GM23338 (cell line): Measurements from ENCODE around the gene PARVB. TPM values are rescaled to one million over a fixed set of nuclear protein-coding genes. Genes with fewer than 3 reads are reported as not detected.

Source experiments
- ATAC-seq: fragments of 200-7000 bp; cut with Tn5 transposase; 3 replicates; pipeline ENCODE4 v1.9.1; 2020
- DNase-seq: peaks from one replicate; pipeline ENCODE4 v3.0.0-alpha.2; 2015; ENCODE audit warnings: low spot score
- H2AFZ ChIP-seq: fragments of 200-600 bp; sonication (generic); 2 replicates; pipeline ENCODE4 v1.8.0; 2016; ENCODE audit warnings: antibody characterized with exemption, mild to moderate bottlenecking, moderate library complexity
- H3F3A ChIP-seq: fragments of 200-600 bp; sonication (generic); replicated peaks from 2 replicates; pipeline ENCODE4 v1.8.0; 2017; ENCODE audit warnings: antibody characterized with exemption, mixed run types, low read depth
- H3K27ac ChIP-seq: fragments of 200-600 bp; sonication (generic); 2 replicates; pipeline ENCODE4 v1.6.1; 2016; ENCODE audit warnings: low read depth
- H3K27me3 ChIP-seq: fragments of 200-600 bp; sonication (generic); 2 replicates; pipeline ENCODE4 v1.8.0; 2016; ENCODE audit warnings: mild to moderate bottlenecking, mixed run types, moderate library complexity; ENCODE audit not compliant: insufficient read depth
- H3K36me3 ChIP-seq: fragments of 200-600 bp; sonication (generic); 2 replicates; pipeline ENCODE4 v1.8.0; 2016; ENCODE audit warnings: mild to moderate bottlenecking; ENCODE audit not compliant: insufficient read depth
- H3K4me1 ChIP-seq: fragments of 200-600 bp; sonication (generic); 2 replicates; pipeline ENCODE4 v1.8.0; 2016; ENCODE audit warnings: mild to moderate bottlenecking, moderate library complexity; ENCODE audit not compliant: insufficient read depth
- H3K4me2 ChIP-seq: fragments of 200-600 bp; sonication (generic); 2 replicates; pipeline ENCODE4 v1.7.1; 2017; ENCODE audit warnings: mixed run types
- H3K4me3 ChIP-seq: fragments of 200-600 bp; sonication (generic); 2 replicates; pipeline ENCODE4 v1.6.1; 2016; ENCODE audit warnings: mixed run types
- H3K79me2 ChIP-seq: fragments of 200-600 bp; sonication (generic); replicated peaks from 2 replicates; pipeline ENCODE4 v1.8.0; 2017; ENCODE audit warnings: mild to moderate bottlenecking; ENCODE audit not compliant: insufficient read depth
- H3K9me2 ChIP-seq: fragments of 200-600 bp; sonication (generic); 2 replicates; pipeline ENCODE4 v1.8.0; 2017; ENCODE audit not compliant: insufficient read depth
- H4K20me1 ChIP-seq: fragments of 200-600 bp; sonication (generic); replicated peaks from 2 replicates; pipeline ENCODE4 v1.8.0; 2017; ENCODE audit warnings: mild to moderate bottlenecking; ENCODE audit not compliant: insufficient read depth
- H3K27ac Mint-ChIP-seq: 2 replicates; pipeline ENCODE4 v1.8.0; 2020; ENCODE audit warnings: inconsistent platforms, mild to moderate bottlenecking, moderate library complexity, mixed read lengths
- H3K27me3 Mint-ChIP-seq: 3 replicates; pipeline ENCODE4 v1.8.0; 2022; ENCODE audit warnings: low read depth, mild to moderate bottlenecking, moderate library complexity, mixed read lengths, inconsistent platforms; ENCODE audit not compliant: insufficient read depth, poor library complexity
- H3K36me3 Mint-ChIP-seq: 3 replicates; pipeline ENCODE4 v1.8.0; 2021; ENCODE audit warnings: low read depth, mild to moderate bottlenecking, inconsistent platforms, moderate library complexity, mixed read lengths
- H3K4me1 Mint-ChIP-seq: 3 replicates; pipeline ENCODE4 v1.8.0; 2020; ENCODE audit warnings: mild to moderate bottlenecking, inconsistent platforms, mixed read lengths
- H3K4me3 Mint-ChIP-seq: 3 replicates; pipeline ENCODE4 v1.8.0; 2021; ENCODE audit warnings: moderate library complexity, mild to moderate bottlenecking, inconsistent platforms, mixed read lengths
- H3K9me3 Mint-ChIP-seq: 3 replicates; pipeline ENCODE4 v1.8.0; 2020; ENCODE audit warnings: moderate library complexity, mild to moderate bottlenecking, inconsistent platforms, mixed read lengths
- EZH2 ChIP-seq: fragments of 200-600 bp; sonication (generic); IDR thresholded peaks from one replicate; pipeline ENCODE4 v1.8.0; 2017; ENCODE audit warnings: antibody characterized with exemption, mild to moderate bottlenecking, low read depth; ENCODE audit not compliant: unreplicated experiment
- EZH2phosphoT487 ChIP-seq: fragments of 200-600 bp; sonication (generic); IDR thresholded peaks from one replicate; pipeline ENCODE4 v1.8.1; 2018; ENCODE audit warnings: antibody characterized with exemption; ENCODE audit not compliant: unreplicated experiment
- JUNB ChIP-seq: IDR thresholded peaks from one replicate; pipeline ENCODE4 v1.6.1; 2016; ENCODE audit warnings: antibody characterized with exemption; ENCODE audit not compliant: unreplicated experiment
- NANOG ChIP-seq: IDR thresholded peaks from 2 replicates; pipeline ENCODE4 v1.6.1; 2016; ENCODE audit warnings: antibody characterized with exemption, borderline replicate concordance
- POLR2AphosphoS5 ChIP-seq: IDR thresholded peaks from 2 replicates; pipeline ENCODE4 v1.6.1; 2016; ENCODE audit warnings: antibody characterized with exemption, low read depth
- STAT1 ChIP-seq: IDR thresholded peaks from one replicate; pipeline ENCODE4 v1.6.1; 2016; ENCODE audit warnings: antibody characterized with exemption; ENCODE audit not compliant: unreplicated experiment
- ZNF331 ChIP-seq: fragments of 250-450 bp; sonication (Bioruptor Pico); IDR thresholded peaks from 2 replicates; pipeline ENCODE4 v1.5.0; 2020; ENCODE audit warnings: low read depth, mild to moderate bottlenecking, moderate library complexity
- polyA plus RNA-seq: library from polyadenylated mRNA; unstranded; fragments of >200 nt; fragmentation: Nextera tagmentation; extraction: Ambion mirVana; gene quantifications from 2 replicates; pipeline ENCODE4 v1.2.1, GENCODE V29; 2016
- total RNA-seq: library from RNA; depleted of rRNA; stranded (reverse); fragments of >200 nt; shearing (Covaris generic); gene quantifications from 2 replicates; pipeline ENCODE4 v1.2.3, GENCODE V29; 2014
- TF ChIP-seq, protein P1 (sequence below), 2 experiments: fragments of 200-600 bp in 1 of 2; sonication (generic) in 1 of 2; conservative IDR thresholded peaks; 2 replicates each; pipeline versions ENCODE4 v1.5.1 to v1.6.1; 2016 to 2017; ENCODE audit warnings: antibody characterized with exemption in 2 of 2, low read depth in 2 of 2, mild to moderate bottlenecking in 2 of 2, moderate library complexity in 1 of 2
- TF ChIP-seq, protein P2 (sequence below): IDR thresholded peaks from one replicate; pipeline ENCODE4 v1.6.1; 2018; ENCODE audit warnings: antibody characterized with exemption; ENCODE audit not compliant: unreplicated experiment
- TF ChIP-seq, protein P3 (sequence below): fragments of 250-450 bp; sonication (Bioruptor Pico); IDR thresholded peaks from 2 replicates; pipeline ENCODE4 v1.5.0; 2020; ENCODE audit warnings: mild to moderate bottlenecking, moderate library complexity

PARVB gene
- total and polyA plus RNA-seq, 2 experiments from 2014 or later: 4.3 to 7.7 TPM

DNA sequence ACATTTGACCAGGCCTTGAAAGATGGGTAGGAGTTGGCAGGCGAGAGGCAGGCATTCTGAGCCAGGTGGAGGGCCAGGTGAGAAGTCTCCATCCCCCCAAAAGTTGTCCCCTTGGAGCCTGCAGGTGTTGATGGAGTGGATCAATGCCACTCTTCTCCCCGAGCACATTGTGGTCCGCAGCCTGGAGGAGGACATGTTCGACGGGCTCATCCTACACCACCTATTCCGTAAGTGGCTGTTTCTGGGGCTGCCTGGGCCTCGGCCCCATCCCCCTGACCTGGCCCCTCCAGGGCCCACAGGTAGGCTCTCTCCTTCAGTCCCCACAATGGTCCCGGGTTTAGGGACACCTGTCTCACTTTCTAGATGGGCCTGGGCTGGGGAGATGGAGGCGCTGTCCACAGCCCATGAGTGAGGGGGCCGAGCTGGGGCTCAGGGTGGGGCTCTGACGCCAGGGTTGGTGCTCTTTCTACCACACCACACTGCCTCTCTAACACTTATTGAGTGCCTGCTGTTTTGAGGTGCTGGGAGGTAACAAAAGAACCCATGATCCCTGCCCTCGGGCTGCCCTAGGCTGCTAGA lies 163.6 kb downstream of the PARVB start:
- Mint-ChIP-seq H3K27ac (no peak overlapping the region), H3K4me1 (no peaks in the 10 kb centered on the region), H3K9me3 (no peaks in the 10 kb centered on the region), H3K4me3 (no peak overlapping the region), H3K27me3 (peaks cover 8% of the 10 kb centered on the region), H3K36me3 (no peaks in the 10 kb centered on the region; the same call in 2 of the 3 replicates)
- H3K4me1 ChIP-seq: no peaks in the 10 kb centered on the region
- no peaks in the 10 kb centered on the region for H3K79me2 ChIP-seq
- H3K9me2 ChIP-seq: no peaks in the 10 kb centered on the region
- no peak overlapping the region for H3K4me2 ChIP-seq
- no peaks in the 10 kb centered on the region for H3K27me3 ChIP-seq
- no peaks in the 10 kb centered on the region for H3K36me3 ChIP-seq
- TF ChIP-seq NANOG (no peak), STAT1 (no peak), EZH2phosphoT487 (no peak), EZH2 (no peak)
- no peaks in the 10 kb centered on the region for H3F3A ChIP-seq
- DNase-seq: no peak
- H3K4me3 ChIP-seq: no peak overlapping the region
- H4K20me1 ChIP-seq: no peaks in the 10 kb centered on the region
- no peak overlapping the region for H2AFZ ChIP-seq
- ATAC-seq: no peak
- H3K27ac ChIP-seq: no peak overlapping the region

DNA sequence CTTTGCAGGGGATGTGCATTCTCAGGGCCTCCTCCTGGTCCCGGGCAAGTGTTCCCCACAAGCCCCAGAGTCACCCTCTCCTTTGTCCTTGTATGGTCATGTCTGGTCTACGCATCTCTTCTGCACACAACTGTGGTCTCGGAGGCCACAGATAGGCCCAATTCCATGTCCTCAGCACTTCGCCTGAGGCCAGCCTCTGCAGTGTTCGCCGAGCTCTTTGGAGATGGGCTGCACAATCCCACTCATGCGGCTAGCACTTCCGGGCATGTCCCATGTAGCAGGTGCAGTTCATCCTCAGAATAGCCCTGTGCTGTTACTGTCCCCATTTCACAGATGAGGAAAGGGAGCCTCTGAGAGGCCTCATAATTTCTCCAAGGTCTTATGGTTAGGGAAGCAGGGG lies 164.2 kb downstream of the PARVB start:
- H3K4me1 ChIP-seq: no peaks in the 10 kb centered on the region
- H4K20me1 ChIP-seq: no peaks in the 10 kb centered on the region
- H2AFZ ChIP-seq: no peak overlapping the region
- ATAC-seq (no peak), DNase-seq (no peak)
- H3F3A ChIP-seq: no peaks in the 10 kb centered on the region
- Mint-ChIP-seq H3K27ac (no peak overlapping the region), H3K4me3 (no peak overlapping the region), H3K4me1 (no peaks in the 10 kb centered on the region), H3K36me3 (no peaks in the 10 kb centered on the region; the same call in 2 of the 3 replicates), H3K9me3 (no peaks in the 10 kb centered on the region), H3K27me3 (peaks cover 12% of the 10 kb centered on the region)
- H3K27me3 ChIP-seq: no peaks in the 10 kb centered on the region
- no peak overlapping the region for H3K27ac ChIP-seq
- H3K4me2 ChIP-seq: no peak overlapping the region
- no peak overlapping the region for H3K4me3 ChIP-seq
- no peaks in the 10 kb centered on the region for H3K9me2 ChIP-seq
- no peaks in the 10 kb centered on the region for H3K36me3 ChIP-seq
- H3K79me2 ChIP-seq: no peaks in the 10 kb centered on the region
- TF ChIP-seq, protein P1, sequence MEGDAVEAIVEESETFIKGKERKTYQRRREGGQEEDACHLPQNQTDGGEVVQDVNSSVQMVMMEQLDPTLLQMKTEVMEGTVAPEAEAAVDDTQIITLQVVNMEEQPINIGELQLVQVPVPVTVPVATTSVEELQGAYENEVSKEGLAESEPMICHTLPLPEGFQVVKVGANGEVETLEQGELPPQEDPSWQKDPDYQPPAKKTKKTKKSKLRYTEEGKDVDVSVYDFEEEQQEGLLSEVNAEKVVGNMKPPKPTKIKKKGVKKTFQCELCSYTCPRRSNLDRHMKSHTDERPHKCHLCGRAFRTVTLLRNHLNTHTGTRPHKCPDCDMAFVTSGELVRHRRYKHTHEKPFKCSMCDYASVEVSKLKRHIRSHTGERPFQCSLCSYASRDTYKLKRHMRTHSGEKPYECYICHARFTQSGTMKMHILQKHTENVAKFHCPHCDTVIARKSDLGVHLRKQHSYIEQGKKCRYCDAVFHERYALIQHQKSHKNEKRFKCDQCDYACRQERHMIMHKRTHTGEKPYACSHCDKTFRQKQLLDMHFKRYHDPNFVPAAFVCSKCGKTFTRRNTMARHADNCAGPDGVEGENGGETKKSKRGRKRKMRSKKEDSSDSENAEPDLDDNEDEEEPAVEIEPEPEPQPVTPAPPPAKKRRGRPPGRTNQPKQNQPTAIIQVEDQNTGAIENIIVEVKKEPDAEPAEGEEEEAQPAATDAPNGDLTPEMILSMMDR (conservative IDR thresholded peaks at IDR 0.05; ENCODE audit: low read depth in 2 of 2): no peak
- TF ChIP-seq, protein P2, sequence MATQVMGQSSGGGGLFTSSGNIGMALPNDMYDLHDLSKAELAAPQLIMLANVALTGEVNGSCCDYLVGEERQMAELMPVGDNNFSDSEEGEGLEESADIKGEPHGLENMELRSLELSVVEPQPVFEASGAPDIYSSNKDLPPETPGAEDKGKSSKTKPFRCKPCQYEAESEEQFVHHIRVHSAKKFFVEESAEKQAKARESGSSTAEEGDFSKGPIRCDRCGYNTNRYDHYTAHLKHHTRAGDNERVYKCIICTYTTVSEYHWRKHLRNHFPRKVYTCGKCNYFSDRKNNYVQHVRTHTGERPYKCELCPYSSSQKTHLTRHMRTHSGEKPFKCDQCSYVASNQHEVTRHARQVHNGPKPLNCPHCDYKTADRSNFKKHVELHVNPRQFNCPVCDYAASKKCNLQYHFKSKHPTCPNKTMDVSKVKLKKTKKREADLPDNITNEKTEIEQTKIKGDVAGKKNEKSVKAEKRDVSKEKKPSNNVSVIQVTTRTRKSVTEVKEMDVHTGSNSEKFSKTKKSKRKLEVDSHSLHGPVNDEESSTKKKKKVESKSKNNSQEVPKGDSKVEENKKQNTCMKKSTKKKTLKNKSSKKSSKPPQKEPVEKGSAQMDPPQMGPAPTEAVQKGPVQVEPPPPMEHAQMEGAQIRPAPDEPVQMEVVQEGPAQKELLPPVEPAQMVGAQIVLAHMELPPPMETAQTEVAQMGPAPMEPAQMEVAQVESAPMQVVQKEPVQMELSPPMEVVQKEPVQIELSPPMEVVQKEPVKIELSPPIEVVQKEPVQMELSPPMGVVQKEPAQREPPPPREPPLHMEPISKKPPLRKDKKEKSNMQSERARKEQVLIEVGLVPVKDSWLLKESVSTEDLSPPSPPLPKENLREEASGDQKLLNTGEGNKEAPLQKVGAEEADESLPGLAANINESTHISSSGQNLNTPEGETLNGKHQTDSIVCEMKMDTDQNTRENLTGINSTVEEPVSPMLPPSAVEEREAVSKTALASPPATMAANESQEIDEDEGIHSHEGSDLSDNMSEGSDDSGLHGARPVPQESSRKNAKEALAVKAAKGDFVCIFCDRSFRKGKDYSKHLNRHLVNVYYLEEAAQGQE: no peak
- TF ChIP-seq EZH2phosphoT487: no peak
- no peak for TF ChIP-seq STAT1
- TF ChIP-seq NANOG: no peak
- no peak for TF ChIP-seq ZNF331 (CRISPR knock-in tag)
- no peak for TF ChIP-seq EZH2
- TF ChIP-seq, protein P3, sequence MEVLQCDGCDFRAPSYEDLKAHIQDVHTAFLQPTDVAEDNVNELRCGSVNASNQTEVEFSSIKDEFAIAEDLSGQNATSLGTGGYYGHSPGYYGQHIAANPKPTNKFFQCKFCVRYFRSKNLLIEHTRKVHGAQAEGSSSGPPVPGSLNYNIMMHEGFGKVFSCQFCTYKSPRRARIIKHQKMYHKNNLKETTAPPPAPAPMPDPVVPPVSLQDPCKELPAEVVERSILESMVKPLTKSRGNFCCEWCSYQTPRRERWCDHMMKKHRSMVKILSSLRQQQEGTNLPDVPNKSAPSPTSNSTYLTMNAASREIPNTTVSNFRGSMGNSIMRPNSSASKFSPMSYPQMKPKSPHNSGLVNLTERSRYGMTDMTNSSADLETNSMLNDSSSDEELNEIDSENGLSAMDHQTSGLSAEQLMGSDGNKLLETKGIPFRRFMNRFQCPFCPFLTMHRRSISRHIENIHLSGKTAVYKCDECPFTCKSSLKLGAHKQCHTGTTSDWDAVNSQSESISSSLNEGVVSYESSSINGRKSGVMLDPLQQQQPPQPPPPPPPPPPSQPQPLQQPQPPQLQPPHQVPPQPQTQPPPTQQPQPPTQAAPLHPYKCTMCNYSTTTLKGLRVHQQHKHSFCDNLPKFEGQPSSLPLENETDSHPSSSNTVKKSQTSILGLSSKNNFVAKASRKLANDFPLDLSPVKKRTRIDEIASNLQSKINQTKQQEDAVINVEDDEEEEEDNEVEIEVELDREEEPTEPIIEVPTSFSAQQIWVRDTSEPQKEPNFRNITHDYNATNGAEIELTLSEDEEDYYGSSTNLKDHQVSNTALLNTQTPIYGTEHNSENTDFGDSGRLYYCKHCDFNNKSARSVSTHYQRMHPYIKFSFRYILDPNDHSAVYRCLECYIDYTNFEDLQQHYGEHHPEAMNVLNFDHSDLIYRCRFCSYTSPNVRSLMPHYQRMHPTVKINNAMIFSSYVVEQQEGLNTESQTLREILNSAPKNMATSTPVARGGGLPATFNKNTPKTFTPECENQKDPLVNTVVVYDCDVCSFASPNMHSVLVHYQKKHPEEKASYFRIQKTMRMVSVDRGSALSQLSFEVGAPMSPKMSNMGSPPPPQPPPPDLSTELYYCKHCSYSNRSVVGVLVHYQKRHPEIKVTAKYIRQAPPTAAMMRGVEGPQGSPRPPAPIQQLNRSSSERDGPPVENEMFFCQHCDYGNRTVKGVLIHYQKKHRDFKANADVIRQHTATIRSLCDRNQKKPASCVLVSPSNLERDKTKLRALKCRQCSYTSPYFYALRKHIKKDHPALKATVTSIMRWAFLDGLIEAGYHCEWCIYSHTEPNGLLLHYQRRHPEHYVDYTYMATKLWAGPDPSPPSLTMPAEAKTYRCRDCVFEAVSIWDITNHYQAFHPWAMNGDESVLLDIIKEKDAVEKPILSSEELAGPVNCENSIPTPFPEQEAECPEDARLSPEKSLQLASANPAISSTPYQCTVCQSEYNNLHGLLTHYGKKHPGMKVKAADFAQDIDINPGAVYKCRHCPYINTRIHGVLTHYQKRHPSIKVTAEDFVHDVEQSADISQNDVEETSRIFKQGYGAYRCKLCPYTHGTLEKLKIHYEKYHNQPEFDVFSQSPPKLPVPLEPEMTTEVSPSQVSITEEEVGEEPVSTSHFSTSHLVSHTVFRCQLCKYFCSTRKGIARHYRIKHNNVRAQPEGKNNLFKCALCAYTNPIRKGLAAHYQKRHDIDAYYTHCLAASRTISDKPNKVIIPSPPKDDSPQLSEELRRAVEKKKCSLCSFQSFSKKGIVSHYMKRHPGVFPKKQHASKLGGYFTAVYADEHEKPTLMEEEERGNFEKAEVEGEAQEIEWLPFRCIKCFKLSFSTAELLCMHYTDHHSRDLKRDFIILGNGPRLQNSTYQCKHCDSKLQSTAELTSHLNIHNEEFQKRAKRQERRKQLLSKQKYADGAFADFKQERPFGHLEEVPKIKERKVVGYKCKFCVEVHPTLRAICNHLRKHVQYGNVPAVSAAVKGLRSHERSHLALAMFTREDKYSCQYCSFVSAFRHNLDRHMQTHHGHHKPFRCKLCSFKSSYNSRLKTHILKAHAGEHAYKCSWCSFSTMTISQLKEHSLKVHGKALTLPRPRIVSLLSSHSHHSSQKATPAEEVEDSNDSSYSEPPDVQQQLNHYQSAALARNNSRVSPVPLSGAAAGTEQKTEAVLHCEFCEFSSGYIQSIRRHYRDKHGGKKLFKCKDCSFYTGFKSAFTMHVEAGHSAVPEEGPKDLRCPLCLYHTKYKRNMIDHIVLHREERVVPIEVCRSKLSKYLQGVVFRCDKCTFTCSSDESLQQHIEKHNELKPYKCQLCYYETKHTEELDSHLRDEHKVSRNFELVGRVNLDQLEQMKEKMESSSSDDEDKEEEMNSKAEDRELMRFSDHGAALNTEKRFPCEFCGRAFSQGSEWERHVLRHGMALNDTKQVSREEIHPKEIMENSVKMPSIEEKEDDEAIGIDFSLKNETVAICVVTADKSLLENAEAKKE (CRISPR knock-in tag): no peak
- TF ChIP-seq POLR2AphosphoS5: no peak
- no peak for TF ChIP-seq JUNB
